Measurements from ENCODE around the gene SOX21. TPM values are rescaled to one million over a fixed set of nuclear protein-coding genes. Genes with fewer than 3 reads are reported as not detected.

Gene SOX21
- total and polyA plus RNA-seq, 2 of the 8 experiments (the other 6 are each of a cell fraction or from before 2014, with no cell fraction given), result 3.9 TPM

DNA sequence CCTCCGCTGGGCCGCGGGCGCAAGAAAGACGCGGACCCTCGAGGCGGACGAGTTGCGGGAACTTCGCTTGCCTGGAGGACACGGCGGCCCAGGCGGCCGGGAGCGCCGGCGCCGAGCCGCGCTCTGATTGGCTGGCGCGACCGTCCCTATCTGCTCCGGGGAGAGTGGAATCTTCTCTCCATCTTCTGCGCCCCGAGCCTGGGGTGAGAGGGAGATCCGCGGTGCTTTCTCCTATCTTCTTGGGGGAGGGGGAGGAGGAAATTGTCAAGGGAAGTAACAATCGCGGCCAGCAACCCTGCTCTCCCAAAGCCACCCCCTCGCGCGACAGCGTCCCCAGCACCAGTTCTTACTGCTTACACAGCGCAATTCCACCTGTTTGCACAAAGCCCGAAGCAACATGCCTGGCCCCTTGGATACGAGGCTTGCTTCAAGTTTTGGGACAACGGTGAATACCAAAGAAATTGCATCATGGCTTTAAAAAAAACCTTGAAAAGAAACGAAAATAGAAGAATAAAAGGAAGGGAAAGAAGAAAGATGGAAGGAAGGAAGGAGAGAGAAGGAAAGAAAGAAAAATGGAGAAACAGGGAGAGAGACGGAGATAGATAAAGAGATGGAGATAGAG lies 4.8 kb downstream of the SOX21 start:
- 1 to 67% methylated on average over 1 to 31 of the region's 41 CpGs for WGBS, 2 experiments (ENCODE audit: extremely low coverage in 1 of 2, insufficient coverage in 1 of 2, insufficient read length in 1 of 2, insufficient replicate concordance in 2 of 2, low coverage in 1 of 2, low lambda C conversion rate in 2 of 2, missing lambda C conversion rate in 1 of 2)
- peak overlapping the region; percentile 92 for H4K91ac ChIP-seq (replicated peaks; ENCODE audit: insufficient read length, low read length)
- no peaks in the 10 kb centered on the region for H4K20me1 ChIP-seq (replicated peaks in 1 of 2; ENCODE audit: control insufficient read depth in 1 of 2, insufficient read depth in 2 of 2, low read length in 2 of 2)
- no peak overlapping the region for H4K8ac ChIP-seq (ENCODE audit: extremely low read depth, insufficient read depth, low read length)
- peak overlapping the region; percentile 88; the same call in 1 of the 2 replicates for H2BK20ac ChIP-seq (ENCODE audit: low read length)
- H3K36me3 ChIP-seq (ENCODE audit: control insufficient read depth in 2 of 4, insufficient read depth in 4 of 4, low read length in 3 of 4), result peaks cover 0 to 25% (median 0%) of the 10 kb centered on the region in 4 experiments; a peak in 1 of 8 replicates
- H2AK5ac ChIP-seq (ENCODE audit: low read depth, low read length), result no peak overlapping the region; the same call in 1 of the 2 replicates
- H3K27ac ChIP-seq (ENCODE audit: low read depth, low read length), result no peak overlapping the region
- no peak overlapping the region for H2AFZ ChIP-seq (ENCODE audit: low read length)
- no peaks in the 10 kb centered on the region; a peak in 1 of 4 replicates for H3K9me3 ChIP-seq (ENCODE audit: insufficient read depth in 2 of 2, low read depth in 1 of 2, low read length in 1 of 2)
- CTCF ChIA-PET (ENCODE audit: partially characterized antibody), result interaction anchor here (0.7 to 1.2 kb wide), 2 partner anchors 8 to 616 kb away, joined by 3 to 4 read pairs; no protein-coding TSS in a partner anchor
- H3K4me2 ChIP-seq (ENCODE audit: insufficient read depth in 1 of 2, low read depth in 2 of 2, low read length in 2 of 2), result peak overlapping the region; percentile 94 to 99
- H3K4ac ChIP-seq (replicated peaks; ENCODE audit: insufficient read length, low read depth, low read length), result peak overlapping the region; percentile 30
- peaks cover 19 to 56% (median 44%) of the 10 kb centered on the region in 4 experiments; a peak in 6 of 7 replicates for H3K27me3 ChIP-seq (replicated peaks in 1 of 4; ENCODE audit: control insufficient read depth in 3 of 4, extremely low read depth in 1 of 4, insufficient read depth in 3 of 4, low read length in 3 of 4)
- peak overlapping the region; percentile 68 to 86 (median 76) for H3K4me3 ChIP-seq (ENCODE audit: extremely low read depth in 1 of 4, insufficient read depth in 2 of 4, low read depth in 3 of 4, low read length in 4 of 4)
- peaks cover 39% of the 10 kb centered on the region for H3K23me2 ChIP-seq (ENCODE audit: low read depth, low read length)
- H3K79me1 ChIP-seq (ENCODE audit: low read depth, low read length), result no peaks in the 10 kb centered on the region
- peak overlapping the region; percentile 72 for H3K23ac ChIP-seq (ENCODE audit: insufficient read length)
- no peak for FAIRE-seq
- H3K79me2 ChIP-seq (ENCODE audit: control insufficient read depth in 1 of 2, insufficient read depth in 2 of 2, low read length in 2 of 2), result peaks cover 0 to 5% of the 10 kb centered on the region in 2 experiments; a peak in 2 of 4 replicates
- H2BK12ac ChIP-seq (ENCODE audit: low read depth, low read length), result 0 out of 2 replicates have a peak overlapping the region, but pooled peaks have one; percentile 84
- H3K4me1 ChIP-seq (replicated peaks in 1 of 4; ENCODE audit: control insufficient read depth in 3 of 4, insufficient read depth in 4 of 4, low read length in 3 of 4), result peaks cover 0 to 24% (median 9%) of the 10 kb centered on the region in 4 experiments; a peak in 6 of 7 replicates
- H3K18ac ChIP-seq (ENCODE audit: extremely low read depth, low read length), result peak overlapping the region; percentile 72
- H3K9ac ChIP-seq (replicated peaks in 1 of 4; ENCODE audit: extremely low read depth in 1 of 4, low read depth in 3 of 4, low read length in 3 of 4), result peak overlapping the region in 3 of 4 experiments; percentile 31 to 46 (median 37); a peak in 3 of 7 replicates
- H3K14ac ChIP-seq (ENCODE audit: insufficient read length), result no peak overlapping the region
- peak in 1 of 2 experiments; percentile 79 for DNase-seq (ENCODE audit: low read depth in 1 of 2, low spot score in 2 of 2)
- H2BK5ac ChIP-seq (ENCODE audit: low read depth, low read length), result peak overlapping the region; percentile 76; the same call in 1 of the 2 replicates
- H3K56ac ChIP-seq (replicated peaks; ENCODE audit: insufficient read length, low read depth, low read length), result peak overlapping the region; percentile 24
- POLR2A ChIA-PET (ENCODE audit: partially characterized antibody), result interaction anchor here (0.6 to 1.4 kb wide), 8 partner anchors 10 to 850 kb away, joined by 3 to 12 read pairs (median 4); no protein-coding TSS in a partner anchor
- H4K5ac ChIP-seq (ENCODE audit: insufficient read length, low read depth, low read length), result peak overlapping the region; percentile 70
- peak overlapping the region; percentile 82 for H2BK120ac ChIP-seq (replicated peaks; ENCODE audit: low read depth, low read length)
- no peak overlapping the region for H2BK15ac ChIP-seq (ENCODE audit: low read length)
- TF ChIP-seq, protein P1, sequence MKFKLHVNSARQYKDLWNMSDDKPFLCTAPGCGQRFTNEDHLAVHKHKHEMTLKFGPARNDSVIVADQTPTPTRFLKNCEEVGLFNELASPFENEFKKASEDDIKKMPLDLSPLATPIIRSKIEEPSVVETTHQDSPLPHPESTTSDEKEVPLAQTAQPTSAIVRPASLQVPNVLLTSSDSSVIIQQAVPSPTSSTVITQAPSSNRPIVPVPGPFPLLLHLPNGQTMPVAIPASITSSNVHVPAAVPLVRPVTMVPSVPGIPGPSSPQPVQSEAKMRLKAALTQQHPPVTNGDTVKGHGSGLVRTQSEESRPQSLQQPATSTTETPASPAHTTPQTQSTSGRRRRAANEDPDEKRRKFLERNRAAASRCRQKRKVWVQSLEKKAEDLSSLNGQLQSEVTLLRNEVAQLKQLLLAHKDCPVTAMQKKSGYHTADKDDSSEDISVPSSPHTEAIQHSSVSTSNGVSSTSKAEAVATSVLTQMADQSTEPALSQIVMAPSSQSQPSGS (IDR thresholded peaks at IDR 0.05; ENCODE audit: low read length), result no peak
- TF ChIP-seq CEBPB (IDR thresholded peaks at IDR 0.05; ENCODE audit: low read depth, low read length) (peak; percentile 55), RFX5 (IDR thresholded peaks at IDR 0.05; ENCODE audit: borderline replicate concordance, low read depth, low read length) (no peak), KDM1A (IDR thresholded peaks at IDR 0.05; ENCODE audit: borderline replicate concordance, low read length) (no peak), ZNF274 (IDR thresholded peaks at IDR 0.05; ENCODE audit: borderline replicate concordance, extremely low read depth, low read length) (no peak), RBBP5 (IDR thresholded peaks at IDR 0.05; ENCODE audit: borderline replicate concordance, low read depth, low read length) (peak; percentile 18), KDM5A (IDR thresholded peaks at IDR 0.05; ENCODE audit: low read length) (no peak), SIRT6 (IDR thresholded peaks at IDR 0.05; ENCODE audit: low read length) (no peak), SIX5 (IDR thresholded peaks at IDR 0.05; ENCODE audit: low read depth, low read length) (no peak)
- TF ChIP-seq, protein P2, sequence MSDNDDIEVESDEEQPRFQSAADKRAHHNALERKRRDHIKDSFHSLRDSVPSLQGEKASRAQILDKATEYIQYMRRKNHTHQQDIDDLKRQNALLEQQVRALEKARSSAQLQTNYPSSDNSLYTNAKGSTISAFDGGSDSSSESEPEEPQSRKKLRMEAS (IDR thresholded peaks at IDR 0.05), result peak; percentile 71
